Natural killer cell (primary cell): ENCODE results near the gene DMC1. TPM values are rescaled to one million over a fixed set of nuclear protein-coding genes. Genes with fewer than 3 reads are reported as not detected.

ENCODE experiments used
- ATAC-seq, 3 donors: fragments of 150-1000 bp in 2 of 3; fragments of 200-7000 bp in 1 of 3; cut with Tn5 transposase; 1 replicate in 1 of 3; 2 replicates in 2 of 3; pipeline ENCODE4 v1.10.0; 2021; ENCODE audit warnings: mild to moderate bottlenecking in 2 of 3, moderate library complexity in 2 of 3
- DNase-seq, 2 donors: peaks; one replicate each; pipeline versions ENCODE4 v3.0.0 to v3.0.0-alpha.2; 2013 to 2021; ENCODE audit warnings: mixed read lengths in 1 of 2
- H3K27ac ChIP-seq: one replicate; pipeline ENCODE4 v1.5.1; 2013; ENCODE audit warnings: mild to moderate bottlenecking, low read length
- H3K27me3 ChIP-seq: one replicate; pipeline ENCODE4 v1.6.1; 2013; ENCODE audit warnings: low read length; ENCODE audit not compliant: control insufficient read depth, insufficient read depth
- H3K36me3 ChIP-seq: one replicate; pipeline ENCODE4 v1.6.1; 2013; ENCODE audit warnings: low read length; ENCODE audit not compliant: control insufficient read depth, insufficient read depth
- H3K4me1 ChIP-seq: one replicate; pipeline ENCODE4 v1.6.1; 2013; ENCODE audit warnings: low read length; ENCODE audit not compliant: control insufficient read depth, insufficient read depth
- H3K4me3 ChIP-seq: one replicate; pipeline ENCODE4 v1.5.1; 2013; ENCODE audit warnings: low read length
- H3K9me3 ChIP-seq: one replicate; pipeline ENCODE4 v1.6.1; 2013; ENCODE audit warnings: low read length; ENCODE audit not compliant: control insufficient read depth, insufficient read depth
- H3K27ac Mint-ChIP-seq, 2 donors: one replicate each; pipeline ENCODE4 v1.8.0; 2022; ENCODE audit warnings: mild to moderate bottlenecking in 2 of 2, mixed read lengths in 2 of 2, moderate library complexity in 1 of 2
- H3K27me3 Mint-ChIP-seq, 2 donors: one replicate each; pipeline ENCODE4 v1.8.0; 2022; ENCODE audit warnings: low read depth in 2 of 2, mixed read lengths in 2 of 2
- H3K36me3 Mint-ChIP-seq: one replicate; pipeline ENCODE4 v1.8.0; 2022; ENCODE audit warnings: mixed read lengths
- H3K4me1 Mint-ChIP-seq, 2 donors: one replicate each; pipeline ENCODE4 v1.8.0; 2022; ENCODE audit warnings: mixed read lengths in 2 of 2
- H3K4me3 Mint-ChIP-seq: one replicate; pipeline ENCODE4 v1.8.0; 2022; ENCODE audit warnings: mild to moderate bottlenecking, moderate library complexity, mixed read lengths
- H3K9me3 Mint-ChIP-seq, 2 donors: one replicate each; pipeline ENCODE4 v1.8.0; 2022; ENCODE audit warnings: mixed read lengths in 2 of 2
- CTCF ChIP-seq: fragments of 200-600 bp; IDR thresholded peaks from one replicate; pipeline ENCODE4 v1.8.0; 2022; ENCODE audit warnings: antibody characterized with exemption
- WGBS: methylation state at CpG from one replicate; pipeline ENCODE4 v1.1.7; 2013; ENCODE audit warnings: missing lambda C conversion rate; ENCODE audit not compliant: insufficient coverage; 5-methylcytosine and 5-hydroxymethylcytosine counted together
- intact Hi-C: fragments of 100-400 bp; cut with micrococcal nuclease; formaldehyde crosslinking; loops from one replicate; pipeline ENCODE4 v1.14.2; 2022
- total RNA-seq, 4 donors: library from RNA; stranded (reverse); fragments of 120-200 nt in 1 of 4; gene quantifications; one replicate each; pipeline versions ENCODE4 v1.2.3 to v1.2.4, GENCODE V29; 2013 to 2022

Gene DMC1
- total RNA-seq, 3 donors from 2014 or later (not counting 1 experiment from before 2014, with no cell fraction given): 0.31 to 1.7 (median 0.63) TPM

- TF ChIP-seq CTCF: no peak
- no peaks in the 10 kb centered on the region for H3K9me3 Mint-ChIP-seq
- H3K27me3 Mint-ChIP-seq: no peaks in the 10 kb centered on the region
- no peak overlapping the region for H3K27ac Mint-ChIP-seq
- DNase-seq (no peak), ATAC-seq (no peak)
- intact Hi-C loops: no loop called here
- 93% methylated on average over 1 of the region's 1 CpG for WGBS
- no peak overlapping the region for H3K4me3 ChIP-seq
- no peaks in the 10 kb centered on the region for H3K9me3 ChIP-seq
- H3K27ac ChIP-seq: no peak overlapping the region
- H3K4me1 ChIP-seq: peaks cover 8% of the 10 kb centered on the region
- H3K36me3 ChIP-seq: no peaks in the 10 kb centered on the region
- peaks cover under 1 to 7% of the 10 kb centered on the region in 2 donors for H3K4me1 Mint-ChIP-seq
- H3K27me3 ChIP-seq: no peaks in the 10 kb centered on the region
- no peaks in the 10 kb centered on the region for H3K36me3 Mint-ChIP-seq
- H3K4me3 Mint-ChIP-seq: no peak overlapping the region
Observed at GRCh38 chr22:38565441-38565840, 4.5 kb downstream of the DMC1 start.

- no peak overlapping the region for H3K27ac ChIP-seq
- no peaks in the 10 kb centered on the region for H3K9me3 Mint-ChIP-seq
- no peaks in the 10 kb centered on the region for H3K36me3 Mint-ChIP-seq
- no peak overlapping the region for H3K27ac Mint-ChIP-seq
- H3K4me1 ChIP-seq: peaks cover 4% of the 10 kb centered on the region
- peaks cover 0 to 2% of the 10 kb centered on the region in 2 donors for H3K4me1 Mint-ChIP-seq
- no peak for ATAC-seq
- H3K9me3 ChIP-seq: no peaks in the 10 kb centered on the region
- TF ChIP-seq CTCF: no peak
- H3K27me3 ChIP-seq: no peaks in the 10 kb centered on the region
- WGBS: 95% methylated on average over 2 of the region's 2 CpGs
- no peak for DNase-seq
- intact Hi-C loops: no loop called here
- no peaks in the 10 kb centered on the region for H3K27me3 Mint-ChIP-seq
- no peak overlapping the region for H3K4me3 Mint-ChIP-seq
- H3K36me3 ChIP-seq: no peaks in the 10 kb centered on the region
- no peak overlapping the region for H3K4me3 ChIP-seq
Observed at GRCh38 chr22:38564669-38565068, 5.3 kb downstream of the DMC1 start.

GRCh38 chr22:38554281-38554680 lies 15.7 kb downstream of the DMC1 start:
- Histone ChIP-seq H3K4me3 (no peak overlapping the region), H3K9me3 (no peaks in the 10 kb centered on the region), H3K27me3 (no peaks in the 10 kb centered on the region), H3K4me1 (peaks cover 2% of the 10 kb centered on the region), H3K36me3 (no peaks in the 10 kb centered on the region), H3K27ac (no peak overlapping the region)
- intact Hi-C loops: no loop called here
- ATAC-seq (no peak), DNase-seq (no peak)
- TF ChIP-seq CTCF: no peak
- no peaks in the 10 kb centered on the region for H3K9me3 Mint-ChIP-seq
- no peaks in the 10 kb centered on the region for H3K36me3 Mint-ChIP-seq
- no peaks in the 10 kb centered on the region for H3K4me1 Mint-ChIP-seq
- WGBS: 79% methylated on average over 2 of the region's 3 CpGs
- H3K27ac Mint-ChIP-seq: no peak overlapping the region
- no peak overlapping the region for H3K4me3 Mint-ChIP-seq
- H3K27me3 Mint-ChIP-seq: no peaks in the 10 kb centered on the region

- Mint-ChIP-seq H3K36me3 (no peaks in the 10 kb centered on the region), H3K27ac (no peak overlapping the region), H3K4me3 (no peak overlapping the region), H3K4me1 (no peaks in the 10 kb centered on the region), H3K27me3 (no peaks in the 10 kb centered on the region), H3K9me3 (peaks cover under 1 to 1% of the 10 kb centered on the region in 2 donors)
- 96% methylated on average over 5 of the region's 7 CpGs for WGBS
- Histone ChIP-seq H3K9me3 (peaks cover 2% of the 10 kb centered on the region), H3K27ac (no peak overlapping the region), H3K27me3 (no peaks in the 10 kb centered on the region), H3K4me3 (no peak overlapping the region), H3K36me3 (no peaks in the 10 kb centered on the region), H3K4me1 (peaks cover 4% of the 10 kb centered on the region)
- ATAC-seq (no peak), DNase-seq (no peak)
- no peak for TF ChIP-seq CTCF
- intact Hi-C loops: no loop called here
Observed at GRCh38 chr22:38549101-38549894, 20.7 kb downstream of the DMC1 start.
